Muscle layer of duodenum (tissue), 2 donors: ENCODE results near the gene SETD2.
"Not testable (repeated sequence)": the region's sequence is repeated elsewhere in the genome, so short reads cannot be mapped to it uniquely, and the experiment has no call there.

ENCODE experiments used
- H3K27ac ChIP-seq: one replicate; pipeline ENCODE4 v1.7.0; 2013; ENCODE audit warnings: mild to moderate bottlenecking, low read length
- H3K27me3 ChIP-seq: one replicate; pipeline ENCODE4 v1.7.0; 2013; ENCODE audit warnings: low read depth, mild to moderate bottlenecking, control low read depth, low read length
- H3K36me3 ChIP-seq, 2 donors: one replicate each; pipeline ENCODE4 v1.7.0; 2013; ENCODE audit warnings: low read length in 2 of 2, control low read depth in 1 of 2, mild to moderate bottlenecking in 1 of 2; ENCODE audit not compliant: insufficient read depth in 2 of 2, control insufficient read depth in 1 of 2
- H3K4me1 ChIP-seq, 2 donors: one replicate each; pipeline ENCODE4 v1.7.0; 2013; ENCODE audit warnings: low read length in 2 of 2, mild to moderate bottlenecking in 2 of 2, control low read depth in 1 of 2, moderate library complexity in 1 of 2; ENCODE audit not compliant: insufficient read depth in 2 of 2, control insufficient read depth in 1 of 2
- H3K4me3 ChIP-seq, 2 donors: one replicate each; pipeline ENCODE4 v1.7.0; 2013; ENCODE audit warnings: low read length in 2 of 2, low read depth in 1 of 2, mild to moderate bottlenecking in 1 of 2
- H3K9me3 ChIP-seq, 2 donors: one replicate each; pipeline ENCODE4 v1.7.0; 2013; ENCODE audit warnings: low read length in 2 of 2, control low read depth in 1 of 2, mild to moderate bottlenecking in 1 of 2; ENCODE audit not compliant: control insufficient read depth in 1 of 2
- donor health status: healthy.

Gene SETD2

DNA sequence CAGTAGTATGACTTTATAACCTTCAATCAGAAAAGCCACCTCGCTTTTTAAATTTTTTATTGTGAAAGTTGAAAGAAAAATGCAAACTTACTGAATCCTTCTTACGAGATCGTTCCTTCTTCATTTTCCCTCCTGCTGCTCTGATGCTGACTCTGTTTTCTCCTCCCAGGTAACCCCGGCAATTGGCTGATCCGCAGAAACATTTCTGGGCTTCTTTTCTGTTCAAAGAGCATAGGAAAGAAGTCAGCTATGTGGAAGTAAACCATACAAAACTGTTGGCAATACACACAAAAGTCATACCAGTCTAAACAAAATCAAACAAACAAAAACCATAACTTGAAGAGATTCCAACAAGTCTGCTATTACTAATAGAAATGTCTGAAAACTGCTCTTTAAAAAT, 66.0 kb downstream of the SETD2 start:
- Histone ChIP-seq H3K27me3 (no peaks in the 10 kb centered on the region), H3K4me3 (no peak overlapping the region), H3K9me3 (no peaks in the 10 kb centered on the region), H3K4me1 (no peaks in the 10 kb centered on the region), H3K36me3 (peaks cover 30 to 42% of the 10 kb centered on the region in 2 donors), H3K27ac (no peak overlapping the region)

DNA sequence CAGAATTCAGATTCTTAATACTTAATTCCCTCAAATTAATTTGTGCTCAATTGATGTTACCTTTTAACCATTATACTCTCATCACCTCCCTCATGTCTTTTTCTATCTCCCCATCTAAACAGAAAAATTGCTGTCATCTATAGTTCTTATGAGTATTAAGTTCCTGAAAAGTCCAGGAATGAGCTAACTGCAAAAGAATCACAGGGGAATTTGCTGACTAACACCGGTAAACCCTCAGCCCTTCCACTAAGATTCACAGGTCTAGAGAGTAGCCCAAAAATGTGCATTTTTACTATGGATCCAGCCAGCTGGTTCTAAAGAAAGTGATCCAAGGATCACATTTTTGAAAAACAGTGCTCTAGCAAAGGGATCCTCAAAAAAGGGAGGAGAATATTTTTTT, 67.0 kb downstream of the SETD2 start:
- Histone ChIP-seq H3K4me1 (no peaks in the 10 kb centered on the region), H3K4me3 (no peak overlapping the region), H3K9me3 (no peaks in the 10 kb centered on the region), H3K36me3 (peaks cover 27 to 35% of the 10 kb centered on the region in 2 donors), H3K27ac (no peak overlapping the region), H3K27me3 (no peaks in the 10 kb centered on the region)

DNA sequence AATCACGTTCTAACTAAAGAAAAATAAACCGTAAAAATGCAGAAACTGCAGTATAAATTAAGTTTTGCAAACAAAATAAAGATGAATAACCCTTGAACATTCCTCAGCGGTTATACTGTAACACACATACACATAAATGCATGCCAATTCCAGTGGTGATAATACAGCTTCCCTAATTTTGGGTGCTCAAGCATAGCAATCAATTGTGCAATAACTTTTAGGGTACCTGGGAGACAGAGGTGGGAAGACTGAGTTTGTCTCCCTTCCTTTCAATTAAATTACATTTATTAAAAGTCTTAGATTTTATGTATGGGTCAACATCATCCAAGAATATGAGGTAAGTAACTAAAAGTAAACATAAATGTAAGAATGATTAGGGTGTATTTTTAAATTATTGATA, 71.8 kb downstream of the SETD2 start:
- H3K27ac ChIP-seq: no peak overlapping the region
- peaks cover 15 to 27% of the 10 kb centered on the region in 2 donors for H3K36me3 ChIP-seq
- H3K9me3 ChIP-seq: no peaks in the 10 kb centered on the region
- H3K4me1 ChIP-seq: no peaks in the 10 kb centered on the region
- no peaks in the 10 kb centered on the region for H3K27me3 ChIP-seq
- H3K4me3 ChIP-seq: no peak overlapping the region

DNA sequence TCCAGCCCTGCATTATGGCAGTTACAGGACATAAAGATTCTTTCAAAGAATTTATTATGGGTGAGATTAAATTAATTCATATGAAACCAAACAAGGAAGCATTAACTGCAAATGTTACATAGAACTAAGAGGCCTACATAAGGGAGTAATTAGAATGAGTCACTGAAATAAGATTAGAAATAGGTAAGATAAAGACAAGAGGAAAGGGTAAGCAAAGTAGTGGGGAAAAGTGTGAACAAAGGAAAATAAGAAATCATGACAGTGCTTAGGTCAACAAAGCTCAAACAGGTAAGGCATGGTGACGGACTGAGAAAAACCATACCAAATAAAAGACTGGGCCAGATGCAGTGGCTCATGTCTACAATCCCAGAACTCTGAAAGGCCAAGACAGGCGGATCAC, 74.3 kb downstream of the SETD2 start:
- Histone ChIP-seq H3K27me3 (no peaks in the 10 kb centered on the region), H3K9me3 (no peaks in the 10 kb centered on the region), H3K4me3 (no peak overlapping the region), H3K4me1 (no peaks in the 10 kb centered on the region), H3K36me3 (peaks cover 21 to 24% of the 10 kb centered on the region in 2 donors), H3K27ac (no peak overlapping the region)

DNA sequence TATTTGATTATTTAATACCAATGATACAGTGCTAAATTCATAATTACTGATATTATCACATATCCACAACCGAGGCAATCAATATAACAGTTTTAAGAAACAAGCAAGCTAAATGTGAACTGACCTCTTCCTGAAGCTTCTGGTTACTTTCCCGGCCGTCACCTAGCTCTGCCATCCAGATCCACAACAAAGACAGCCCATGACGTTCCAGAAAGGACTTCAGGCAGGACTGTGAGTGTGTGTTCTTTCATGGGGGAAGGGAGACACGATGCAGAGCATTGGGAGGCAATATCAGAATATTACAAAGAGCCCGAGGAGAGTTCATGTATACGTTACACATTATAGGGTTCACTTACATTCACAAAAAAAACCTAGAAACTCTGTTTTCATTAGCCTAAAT, 77.8 kb downstream of the SETD2 start:
- Histone ChIP-seq H3K4me3 (no peak overlapping the region), H3K9me3 (no peaks in the 10 kb centered on the region), H3K4me1 (no peaks in the 10 kb centered on the region), H3K36me3 (peaks cover 33 to 50% of the 10 kb centered on the region in 2 donors), H3K27me3 (no peaks in the 10 kb centered on the region), H3K27ac (no peak overlapping the region)

DNA sequence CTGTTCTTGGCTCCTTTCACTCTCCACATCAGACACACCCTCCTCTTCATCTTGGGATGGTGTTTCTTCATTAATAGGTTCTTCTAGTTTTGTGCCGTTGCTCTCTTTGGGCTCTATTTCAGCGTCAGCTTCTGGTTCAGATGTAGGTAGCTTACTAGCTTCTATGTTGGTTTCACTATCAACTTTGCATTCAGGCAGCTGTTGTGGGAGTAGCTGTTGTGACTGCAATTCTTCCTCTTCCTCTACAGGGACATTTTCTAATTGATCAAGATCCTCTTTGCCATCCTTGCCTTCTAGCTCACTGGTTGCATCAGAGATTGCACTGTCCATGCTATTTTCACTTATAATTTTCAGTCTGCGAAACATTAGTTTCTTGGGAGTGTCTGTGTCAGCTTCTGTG, 80.1 kb downstream of the SETD2 start:
- Histone ChIP-seq H3K4me3 (no peak overlapping the region), H3K27ac (no peak overlapping the region), H3K27me3 (no peaks in the 10 kb centered on the region), H3K4me1 (no peaks in the 10 kb centered on the region), H3K36me3 (peaks cover 46 to 59% of the 10 kb centered on the region in 2 donors), H3K9me3 (no peaks in the 10 kb centered on the region)

DNA sequence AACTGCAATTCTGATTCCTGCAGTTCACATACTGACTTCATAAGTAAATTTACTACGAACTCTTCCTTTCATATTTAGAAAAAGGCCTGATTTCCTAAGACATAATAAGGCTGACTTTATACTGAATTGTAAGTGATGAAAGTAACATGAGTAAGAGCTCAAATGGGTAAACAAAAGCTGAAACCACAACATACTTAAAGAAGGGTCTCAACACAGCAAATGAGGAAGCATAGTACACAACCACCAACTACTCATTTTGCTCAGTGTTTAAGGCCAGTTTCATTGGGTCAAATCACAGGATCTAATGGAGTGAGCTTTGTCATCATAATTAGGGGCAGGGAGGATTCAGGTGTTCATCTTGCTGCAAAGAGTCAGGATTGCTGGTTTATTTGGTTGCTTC, 81.4 kb downstream of the SETD2 start:
- Histone ChIP-seq H3K36me3 (peaks cover 46 to 61% of the 10 kb centered on the region in 2 donors), H3K4me3 (no peak overlapping the region), H3K4me1 (no peaks in the 10 kb centered on the region), H3K27ac (no peak overlapping the region), H3K27me3 (no peaks in the 10 kb centered on the region), H3K9me3 (no peaks in the 10 kb centered on the region)

DNA sequence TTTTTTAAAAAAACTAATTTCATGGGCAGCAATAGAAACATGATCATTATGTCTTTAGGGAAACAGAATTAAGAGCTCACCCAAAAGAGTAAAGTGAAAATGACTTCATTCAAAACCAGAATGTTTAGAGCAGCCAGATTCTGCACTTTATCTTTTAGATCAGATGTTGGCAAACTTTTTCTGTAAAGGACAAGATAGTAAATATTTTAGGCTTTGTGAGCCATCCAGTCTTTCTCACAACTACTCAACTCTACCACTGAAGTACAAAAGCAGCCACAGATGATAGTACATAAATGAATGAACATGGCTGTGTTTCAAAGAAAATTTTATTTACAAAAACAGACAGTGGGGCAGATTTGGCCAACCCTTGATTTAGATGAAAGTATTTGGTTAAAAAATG, 84.5 kb downstream of the SETD2 start:
- Histone ChIP-seq H3K9me3 (no peaks in the 10 kb centered on the region), H3K4me1 (no peaks in the 10 kb centered on the region), H3K4me3 (no peak overlapping the region), H3K27ac (no peak overlapping the region), H3K27me3 (no peaks in the 10 kb centered on the region), H3K36me3 (peaks cover 40 to 44% of the 10 kb centered on the region in 2 donors)

DNA sequence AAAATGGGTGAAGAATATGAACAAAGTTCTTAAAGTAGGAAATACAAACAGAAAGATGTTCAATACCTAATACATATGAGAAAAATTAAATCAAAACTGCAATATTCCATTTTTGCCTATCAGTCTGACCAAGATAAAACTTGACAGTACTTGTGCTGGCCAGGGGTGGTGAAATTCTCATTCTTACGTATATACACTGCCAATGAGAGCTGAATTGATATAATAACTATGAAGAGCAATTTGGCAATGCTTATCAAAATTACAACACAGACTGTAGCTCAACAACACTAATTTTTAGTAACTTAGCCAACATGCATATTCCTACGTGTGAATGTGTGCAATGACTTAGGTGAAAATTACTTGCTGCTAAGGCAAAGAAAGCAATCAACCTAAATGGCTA, 90.2 kb downstream of the SETD2 start:
- H3K4me1 ChIP-seq: no peaks in the 10 kb centered on the region

DNA sequence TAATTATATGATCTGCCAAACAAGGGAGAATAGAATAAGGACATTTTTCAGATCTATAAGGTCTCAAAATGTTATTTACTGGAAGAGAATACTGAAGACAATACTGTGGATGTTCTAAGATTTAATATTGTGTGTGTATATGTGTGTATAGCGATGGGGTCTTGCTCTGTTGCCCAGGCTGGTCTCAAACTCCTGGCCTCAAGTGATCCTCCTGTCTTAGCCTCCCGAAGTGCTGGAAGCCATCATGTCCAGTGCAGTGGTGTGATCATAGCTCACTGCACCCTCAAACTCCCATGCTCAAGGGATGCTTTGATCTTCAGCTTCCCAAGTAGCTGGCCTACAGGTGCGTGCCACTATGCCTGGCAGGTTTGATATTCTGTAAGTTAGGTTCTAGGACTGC, 93.1 kb downstream of the SETD2 start:
- H3K27me3 ChIP-seq: no peaks in the 10 kb centered on the region
- no peaks in the 10 kb centered on the region for H3K4me1 ChIP-seq
- H3K4me3 ChIP-seq: no peak overlapping the region
- peaks cover 3 to 4% of the 10 kb centered on the region in 2 donors for H3K36me3 ChIP-seq
- H3K27ac ChIP-seq: no peak overlapping the region
- no peaks in the 10 kb centered on the region for H3K9me3 ChIP-seq

More for the DNA sequence above, 90.2 kb downstream of the SETD2 start:
- peaks cover 9 to 10% of the 10 kb centered on the region in 2 donors for H3K36me3 ChIP-seq
- no peak overlapping the region for H3K27ac ChIP-seq
- H3K9me3 ChIP-seq: no peaks in the 10 kb centered on the region
- H3K27me3 ChIP-seq: no peaks in the 10 kb centered on the region
- no peak overlapping the region for H3K4me3 ChIP-seq

DNA sequence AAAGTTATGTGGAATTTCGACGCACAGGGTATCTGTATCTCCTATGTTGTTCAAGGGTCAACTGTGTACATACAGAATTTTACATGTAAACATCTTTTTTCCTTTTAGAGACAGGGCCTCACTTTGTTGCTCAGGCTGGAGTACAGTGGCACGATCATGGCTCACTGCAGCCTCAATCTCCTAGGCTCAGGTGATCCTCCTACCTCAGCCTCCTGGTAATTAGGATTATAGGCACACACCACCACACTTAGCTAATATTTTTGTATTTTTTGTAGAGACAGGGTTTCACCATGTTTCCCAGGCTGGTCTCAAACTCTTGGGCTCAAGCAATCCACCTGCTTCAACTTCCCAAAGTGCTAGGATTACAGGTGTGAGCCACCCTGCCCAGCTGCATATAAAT, 97.7 kb downstream of the SETD2 start:
- H3K4me3 ChIP-seq, H3K27ac ChIP-seq, H3K4me1 ChIP-seq, H3K27me3 ChIP-seq, H3K9me3 ChIP-seq: not testable (repeated sequence)
- H3K36me3 ChIP-seq: peaks cover 8 to 25% of the 10 kb centered on the region in 2 donors

DNA sequence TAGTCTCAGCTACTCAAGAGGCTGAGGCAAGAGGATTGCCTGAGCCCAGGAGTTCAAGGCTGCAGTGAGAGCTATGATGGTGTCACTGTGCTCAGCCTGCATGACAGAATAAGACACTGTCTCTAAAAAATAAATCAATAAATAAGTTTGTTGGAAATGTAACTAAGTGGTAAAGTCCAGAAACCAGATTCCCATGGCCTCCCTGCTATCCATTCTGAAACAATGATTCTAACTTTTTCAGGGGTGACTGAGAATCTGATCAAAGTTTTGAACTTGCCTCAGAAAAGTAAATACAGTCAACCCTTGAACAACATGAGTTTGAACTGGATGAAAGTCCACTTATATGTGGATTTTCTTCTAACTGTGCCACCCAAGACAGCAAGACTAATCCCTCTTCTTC, 98.2 kb downstream of the SETD2 start:
- H3K36me3 ChIP-seq: peaks cover 8 to 22% of the 10 kb centered on the region in 2 donors
- no peak overlapping the region for H3K27ac ChIP-seq
- H3K27me3 ChIP-seq: no peaks in the 10 kb centered on the region
- no peaks in the 10 kb centered on the region for H3K9me3 ChIP-seq
- no peaks in the 10 kb centered on the region for H3K4me1 ChIP-seq
- no peak overlapping the region for H3K4me3 ChIP-seq
